Measurements from ENCODE around the gene ELAVL2. TPM values are rescaled to one million over a fixed set of nuclear protein-coding genes. Genes with fewer than 3 reads are reported as not detected.

The ELAVL2 gene
- total and polyA plus RNA-seq, 9 of the 15 experiments (the other 6 are each of a cell fraction or from before 2014, with no cell fraction given): not detected

DNA sequence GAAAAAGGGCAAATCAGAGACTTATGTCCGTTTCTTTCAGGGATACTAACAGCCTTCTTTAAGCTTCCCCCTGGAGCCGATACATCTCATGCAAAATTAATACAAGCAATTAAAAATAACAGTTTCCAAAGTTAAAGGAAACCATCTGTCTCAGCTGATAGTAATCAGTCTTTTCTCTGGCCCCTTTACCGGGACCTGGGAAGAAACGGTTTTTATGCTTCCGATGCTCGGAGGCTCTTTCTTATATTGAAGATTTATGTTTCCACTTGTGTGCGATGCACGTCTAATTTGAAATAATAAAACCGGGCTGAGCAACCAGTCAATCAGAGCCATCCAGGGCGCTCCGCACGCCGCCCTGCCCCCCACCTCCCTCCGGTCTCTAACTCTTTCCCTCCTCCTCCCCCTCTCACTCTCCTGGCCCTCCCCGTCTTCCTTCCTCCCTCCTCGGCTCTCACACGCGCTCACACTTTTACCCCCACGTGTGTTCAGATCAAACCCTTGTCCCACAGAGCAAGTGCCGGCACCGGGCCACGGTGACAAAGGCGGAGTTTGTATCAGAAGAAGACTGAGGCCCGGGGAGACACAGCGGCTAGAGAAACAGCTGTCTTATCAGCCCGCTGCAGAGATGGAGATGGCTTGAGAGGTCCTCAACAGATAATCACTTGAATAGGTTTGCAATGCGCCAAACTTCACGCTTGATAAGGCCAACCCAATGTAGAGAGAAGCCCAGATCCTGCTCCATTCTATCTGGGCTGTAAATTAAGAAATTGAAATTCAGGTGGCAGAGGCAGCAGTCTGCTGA is 5.1 kb upstream of the ELAVL2 start (continued):
- TF ChIP-seq, protein P1, sequence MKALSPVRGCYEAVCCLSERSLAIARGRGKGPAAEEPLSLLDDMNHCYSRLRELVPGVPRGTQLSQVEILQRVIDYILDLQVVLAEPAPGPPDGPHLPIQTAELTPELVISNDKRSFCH (CRISPR knock-in tag; IDR thresholded peaks at IDR 0.05): no peak
- TF ChIP-seq, protein P1 (tag; IDR thresholded peaks at IDR 0.05): no peak
- TF ChIP-seq HCFC1 (IDR thresholded peaks at IDR 0.05; ENCODE audit: low read depth, low read length) (no peak), DACH1 (IDR thresholded peaks at IDR 0.05; ENCODE audit: partially characterized antibody) (no peak), PHB (CRISPR knock-in tag; IDR thresholded peaks at IDR 0.05) (no peak), RCOR1 (IDR thresholded peaks at IDR 0.05; ENCODE audit: borderline replicate concordance in 1 of 2, low read depth in 2 of 2, low read length in 2 of 2) (no peak)
- TF ChIP-seq, protein P2, sequence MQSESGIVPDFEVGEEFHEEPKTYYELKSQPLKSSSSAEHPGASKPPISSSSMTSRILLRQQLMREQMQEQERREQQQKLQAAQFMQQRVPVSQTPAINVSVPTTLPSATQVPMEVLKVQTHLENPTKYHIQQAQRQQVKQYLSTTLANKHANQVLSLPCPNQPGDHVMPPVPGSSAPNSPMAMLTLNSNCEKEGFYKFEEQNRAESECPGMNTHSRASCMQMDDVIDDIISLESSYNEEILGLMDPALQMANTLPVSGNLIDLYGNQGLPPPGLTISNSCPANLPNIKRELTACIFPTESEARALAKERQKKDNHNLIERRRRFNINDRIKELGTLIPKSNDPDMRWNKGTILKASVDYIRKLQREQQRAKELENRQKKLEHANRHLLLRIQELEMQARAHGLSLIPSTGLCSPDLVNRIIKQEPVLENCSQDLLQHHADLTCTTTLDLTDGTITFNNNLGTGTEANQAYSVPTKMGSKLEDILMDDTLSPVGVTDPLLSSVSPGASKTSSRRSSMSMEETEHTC (IDR thresholded peaks at IDR 0.05): no peak

DNA sequence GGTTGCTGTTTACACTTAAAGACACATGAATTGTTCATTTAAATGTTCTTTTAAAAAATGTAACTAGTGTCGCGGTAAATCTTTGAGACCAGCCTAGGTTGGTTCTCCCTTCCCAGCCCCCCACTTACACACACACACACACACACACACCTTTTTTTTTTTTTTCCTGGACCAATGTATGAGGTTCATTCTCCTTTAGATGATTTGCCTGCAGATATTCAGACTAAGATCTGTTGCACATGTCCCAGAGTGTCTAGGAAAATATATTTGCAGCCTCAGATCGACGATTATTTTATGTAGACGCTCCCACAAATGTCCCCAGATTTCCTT is 4.4 kb upstream of the ELAVL2 start:
- no peak for ATAC-seq
- Histone ChIP-seq H3K36me3 (ENCODE audit: control insufficient read depth, insufficient read depth, low read length) (no peaks in the 10 kb centered on the region), H3K4me3 (no peak overlapping the region), H3K27ac (ENCODE audit: extremely low read depth, low read depth, low read length) (no peak overlapping the region), H3K9ac (ENCODE audit: insufficient read depth in 1 of 2, low read depth in 2 of 2, low read length in 2 of 2) (no peak overlapping the region), H3K27me3 (ENCODE audit: control insufficient read depth in 2 of 2, insufficient read depth in 2 of 2, low read length in 2 of 2) (no peaks in the 10 kb centered on the region), H3K9me1 (ENCODE audit: control insufficient read depth, insufficient read depth, low read length) (no peaks in the 10 kb centered on the region), H3K4me2 (ENCODE audit: insufficient read depth, low read length) (no peak overlapping the region), H3K79me2 (ENCODE audit: control insufficient read depth, insufficient read depth, low read length) (no peaks in the 10 kb centered on the region), H4K20me1 (replicated peaks; ENCODE audit: control insufficient read depth, insufficient read depth, low read length) (no peaks in the 10 kb centered on the region), H3K4me1 (replicated peaks in 1 of 2; ENCODE audit: control insufficient read depth in 2 of 2, insufficient read depth in 2 of 2, low read length in 2 of 2) (no peaks in the 10 kb centered on the region), H2AFZ (ENCODE audit: low read depth, low read length) (no peak overlapping the region), H3K9me3 (replicated peaks; ENCODE audit: control insufficient read depth, insufficient read depth, low read depth, low read length) (no peaks in the 10 kb centered on the region)
- no CpG with 5 or more reads among the region's 5 CpGs for WGBS (ENCODE audit: insufficient coverage, low coverage, missing lambda C conversion rate)
- CTCF ChIA-PET (ENCODE audit: low intra/inter-chr PET ratio): no interaction called here
- POLR2A ChIA-PET: no interaction called here
- TF ChIP-seq RAD51 (IDR thresholded peaks at IDR 0.05; ENCODE audit: borderline replicate concordance, low read depth) (no peak), ZNF77 (CRISPR knock-in tag; IDR thresholded peaks at IDR 0.05) (no peak), ZNF436 (CRISPR knock-in tag; IDR thresholded peaks at IDR 0.05) (no peak)
- intact Hi-C loops (cut with micrococcal nuclease) (no loop called here), in situ Hi-C loops (cut with MboI) (no loop called here)
- no TSS peak for BruUV-seq (replicated peaks)
- FAIRE-seq: no peak
- DNase-seq (ENCODE audit: extremely low read depth in 1 of 4, low spot score in 3 of 4): no peak
